Esophagus (tissue), 2 donors: ENCODE measurements around the gene TST. TPM values are rescaled to one million over a fixed set of nuclear protein-coding genes. Genes with fewer than 3 reads are reported as not detected.

Experiments used
- H3K27ac ChIP-seq, 2 donors: one replicate each; pipeline ENCODE4 v1.5.1; 2013; ENCODE audit warnings: low read depth in 2 of 2, mild to moderate bottlenecking in 2 of 2, inconsistent platforms in 1 of 2, low read length in 1 of 2, moderate library complexity in 1 of 2
- H3K27me3 ChIP-seq, 2 donors: one replicate each; pipeline ENCODE4 v1.6.1; 2013; ENCODE audit warnings: low read length in 2 of 2, control low read depth in 1 of 2, mild to moderate bottlenecking in 1 of 2; ENCODE audit not compliant: insufficient read depth in 2 of 2, control insufficient read depth in 1 of 2
- H3K36me3 ChIP-seq, 2 donors: one replicate each; pipeline ENCODE4 v1.6.1; 2013; ENCODE audit warnings: low read length in 1 of 2; ENCODE audit not compliant: control insufficient read depth in 2 of 2, insufficient read depth in 2 of 2
- H3K4me1 ChIP-seq, 2 donors: one replicate each; pipeline ENCODE4 v1.6.1; 2013; ENCODE audit warnings: low read length in 1 of 2; ENCODE audit not compliant: control insufficient read depth in 2 of 2, insufficient read depth in 2 of 2
- H3K4me3 ChIP-seq, 2 donors: one replicate each; pipeline ENCODE4 v1.5.1; 2013; ENCODE audit warnings: low read length in 2 of 2, mild to moderate bottlenecking in 2 of 2, low read depth in 1 of 2, moderate library complexity in 1 of 2
- H3K9me3 ChIP-seq, 2 donors: one replicate each; pipeline ENCODE4 v1.6.1; 2013; ENCODE audit warnings: mild to moderate bottlenecking in 2 of 2, low read depth in 1 of 2, low read length in 1 of 2, moderate library complexity in 1 of 2; ENCODE audit not compliant: control insufficient read depth in 2 of 2, insufficient read depth in 1 of 2
- WGBS, 2 donors: extraction: QIAGEN DNeasy Blood & Tissue Kit; methylation state at CpG; one replicate each; pipeline ENCODE4 v1.1.7; 2013; 5-methylcytosine and 5-hydroxymethylcytosine counted together
- polyA plus RNA-seq, 2 donors: library from polyadenylated mRNA; stranded (reverse); fragments of 200-250 nt; gene quantifications; one replicate each; pipeline ENCODE4 v1.2.3, GENCODE V29; 2013
- donor health status: healthy with polysubstance abuse.
- donor health status: Bipolar disorder and iron deficiency.

Gene TST
- polyA plus RNA-seq, 2 donors = 108 to 140 TPM

GRCh38 chr22:37023743-37024338 is 4.6 kb upstream of the TST start:
- no peak overlapping the region for H3K27ac ChIP-seq
- no peak overlapping the region for H3K4me3 ChIP-seq
- no peaks in the 10 kb centered on the region for H3K27me3 ChIP-seq
- H3K36me3 ChIP-seq = peaks cover 0 to 26% of the 10 kb centered on the region in 2 donors
- no peaks in the 10 kb centered on the region for H3K9me3 ChIP-seq
- peaks cover 3 to 20% of the 10 kb centered on the region in 2 donors for H3K4me1 ChIP-seq
- WGBS, 2 donors = 85 to 95% methylated on average over 34 of the region's 34 CpGs

- no peaks in the 10 kb centered on the region for H3K27me3 ChIP-seq
- no peak overlapping the region for H3K4me3 ChIP-seq
- peaks cover 0 to 33% of the 10 kb centered on the region in 2 donors for H3K36me3 ChIP-seq
- no peak overlapping the region for H3K27ac ChIP-seq
- WGBS, 2 donors = 74 to 81% methylated on average over 16 of the region's 16 CpGs
- peaks cover 3 to 27% of the 10 kb centered on the region in 2 donors for H3K4me1 ChIP-seq
- H3K9me3 ChIP-seq = no peaks in the 10 kb centered on the region
Measured at GRCh38 chr22:37022483-37023337, 3.5 kb upstream of the TST start.

GRCh38 chr22:37021710-37022482 is 2.6 kb upstream of the TST start:
- Histone ChIP-seq H3K27me3 (no peaks in the 10 kb centered on the region), H3K9me3 (no peaks in the 10 kb centered on the region), H3K4me3 (no peak overlapping the region), H3K4me1 (peaks cover 7 to 32% of the 10 kb centered on the region in 2 donors), H3K27ac (no peak overlapping the region), H3K36me3 (peaks cover 0 to 33% of the 10 kb centered on the region in 2 donors)
- WGBS, 2 donors = 54 to 64% methylated on average over 13 of the region's 13 CpGs

GRCh38 chr22:37021041-37021440 is 1.8 kb upstream of the TST start:
- H3K4me1 ChIP-seq = peaks cover 7 to 32% of the 10 kb centered on the region in 2 donors
- WGBS, 2 donors = 88 to 90% methylated on average over 5 of the region's 5 CpGs

GRCh38 chr22:37020192-37020479 is 889 bp upstream of the TST start:
- WGBS, 2 donors = 2 to 10% methylated on average over 5 of the region's 5 CpGs
- H3K4me1 ChIP-seq = peaks cover 7 to 23% of the 10 kb centered on the region in 2 donors
- peaks cover 0 to 23% of the 10 kb centered on the region in 2 donors for H3K36me3 ChIP-seq
- H3K4me3 ChIP-seq = peak overlapping the region; percentile 82 to 83
- H3K9me3 ChIP-seq = no peaks in the 10 kb centered on the region
- H3K27ac ChIP-seq = peak overlapping the region; percentile 93 to 95
- no peaks in the 10 kb centered on the region for H3K27me3 ChIP-seq

More at GRCh38 chr22:37021041-37021440, 1.8 kb upstream of the TST start:
- Histone ChIP-seq H3K27me3 (no peaks in the 10 kb centered on the region), H3K9me3 (no peaks in the 10 kb centered on the region), H3K4me3 (no peak overlapping the region), H3K36me3 (peaks cover 0 to 28% of the 10 kb centered on the region in 2 donors), H3K27ac (no peak overlapping the region)

- WGBS, 2 donors = 2 to 3% methylated on average over 29 to 35 of the region's 35 CpGs
- Histone ChIP-seq H3K27ac (peak overlapping the region; percentile 93 to 95), H3K27me3 (no peaks in the 10 kb centered on the region), H3K36me3 (peaks cover 0 to 13% of the 10 kb centered on the region in 2 donors), H3K4me1 (peaks cover 9 to 25% of the 10 kb centered on the region in 2 donors), H3K9me3 (no peaks in the 10 kb centered on the region), H3K4me3 (peak overlapping the region; percentile 82 to 83)
Measured at GRCh38 chr22:37018815-37019308, 385 bp downstream of the TST start.

GRCh38 chr22:37018086-37018814 is 997 bp downstream of the TST start:
- no peaks in the 10 kb centered on the region for H3K27me3 ChIP-seq
- H3K36me3 ChIP-seq = peaks cover 0 to 10% of the 10 kb centered on the region in 2 donors
- peak overlapping the region; percentile 93 to 95 for H3K27ac ChIP-seq
- no peaks in the 10 kb centered on the region for H3K9me3 ChIP-seq
- peak overlapping the region; percentile 82 to 83 for H3K4me3 ChIP-seq
- H3K4me1 ChIP-seq = peaks cover 9 to 25% of the 10 kb centered on the region in 2 donors
- WGBS, 2 donors = 58 to 66% methylated on average over 45 of the region's 45 CpGs

GRCh38 chr22:37017356-37017755 is 1.9 kb downstream of the TST start:
- H3K9me3 ChIP-seq = no peaks in the 10 kb centered on the region
- peaks cover 12 to 23% of the 10 kb centered on the region in 2 donors for H3K4me1 ChIP-seq
- H3K4me3 ChIP-seq = no peak overlapping the region
- peaks cover 0 to 10% of the 10 kb centered on the region in 2 donors for H3K36me3 ChIP-seq
- 68 to 89% methylated on average over 10 of the region's 10 CpGs for WGBS, 2 donors
- no peak overlapping the region for H3K27ac ChIP-seq
- no peaks in the 10 kb centered on the region for H3K27me3 ChIP-seq
